Lung microvascular endothelial cell (primary cell): Measurements from ENCODE around the gene FHIT. TPM values are rescaled to one million over a fixed set of nuclear protein-coding genes. Genes with fewer than 3 reads are reported as not detected.
"Not testable (repeated sequence)": the region's sequence is repeated elsewhere in the genome, so short reads cannot be mapped to it uniquely, and the experiment has no call there.

Experiments
- DNase-seq, 2 donors: peaks; one replicate each; pipeline versions ENCODE4 v3.0.0 to v3.0.0-alpha.2; 2010; ENCODE audit warnings: low read depth in 2 of 2
- total RNA-seq: library from RNA; depleted of rRNA; stranded (reverse); fragments of >200 nt; gene quantifications from 2 replicates; pipeline ENCODE4 v1.2.1, GENCODE V29; 2014

FHIT gene
- total RNA-seq, 1 donor from 2014 or later, result 0.79 TPM

DNA sequence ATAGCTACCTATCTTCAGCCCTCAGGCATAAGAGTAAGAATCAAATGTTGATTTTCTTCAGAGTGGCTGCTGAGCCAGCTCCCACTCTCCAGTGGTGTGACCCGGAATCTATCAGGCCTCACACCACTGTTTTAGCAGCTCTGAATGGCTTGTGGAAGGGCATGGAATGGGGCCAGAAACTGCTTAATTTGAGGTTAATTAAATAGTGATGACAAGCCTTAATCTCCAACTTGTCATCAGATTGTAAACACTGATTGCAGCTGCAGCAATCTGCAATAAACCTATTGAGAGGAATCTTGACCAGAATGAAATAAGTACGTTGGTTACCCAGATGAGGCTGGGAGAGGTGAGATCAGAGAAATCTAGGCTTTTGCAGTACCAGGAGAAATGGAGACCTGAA lies 317.4 kb downstream of the FHIT start:
- no peak for DNase-seq

DNA sequence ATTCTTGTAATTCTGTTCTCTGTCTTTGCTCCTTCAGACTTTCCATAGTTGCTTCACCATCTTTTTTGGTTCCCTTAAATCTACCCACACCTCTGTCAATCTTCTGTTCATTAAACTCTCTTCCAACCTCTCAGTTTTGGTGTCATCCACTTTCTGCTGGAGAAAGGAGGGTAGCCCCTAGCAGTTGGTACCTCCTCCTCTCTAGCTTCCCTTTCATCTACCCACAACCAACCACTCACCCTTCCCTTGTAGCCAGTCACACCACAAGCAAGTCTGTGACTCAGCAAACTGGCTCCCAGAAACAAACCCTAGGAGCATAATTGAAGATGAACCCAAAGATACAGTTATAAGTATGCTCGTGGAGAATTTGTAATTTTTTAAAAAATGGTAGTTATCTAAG lies 318.6 kb downstream of the FHIT start:
- no peak for DNase-seq

DNA sequence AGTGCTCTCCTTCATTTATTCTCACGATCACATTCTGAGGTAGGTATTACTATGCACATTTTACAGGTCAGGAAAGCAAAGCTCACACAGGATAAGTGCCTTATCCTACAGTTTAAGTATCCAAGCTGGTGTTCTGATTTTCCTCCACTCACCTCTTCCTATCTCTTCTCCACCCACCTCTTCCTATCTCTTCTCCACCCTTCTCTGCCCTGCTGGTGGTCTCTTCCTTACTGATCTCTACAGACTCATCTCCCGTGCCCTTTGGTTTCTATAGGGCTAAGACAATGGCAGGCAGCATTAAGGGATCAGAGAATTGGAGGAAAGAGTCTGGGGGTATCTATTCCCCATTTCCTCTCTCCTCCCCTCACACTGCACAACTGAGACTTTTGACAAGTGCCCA lies 319.1 kb downstream of the FHIT start:
- DNase-seq, result no peak

DNA sequence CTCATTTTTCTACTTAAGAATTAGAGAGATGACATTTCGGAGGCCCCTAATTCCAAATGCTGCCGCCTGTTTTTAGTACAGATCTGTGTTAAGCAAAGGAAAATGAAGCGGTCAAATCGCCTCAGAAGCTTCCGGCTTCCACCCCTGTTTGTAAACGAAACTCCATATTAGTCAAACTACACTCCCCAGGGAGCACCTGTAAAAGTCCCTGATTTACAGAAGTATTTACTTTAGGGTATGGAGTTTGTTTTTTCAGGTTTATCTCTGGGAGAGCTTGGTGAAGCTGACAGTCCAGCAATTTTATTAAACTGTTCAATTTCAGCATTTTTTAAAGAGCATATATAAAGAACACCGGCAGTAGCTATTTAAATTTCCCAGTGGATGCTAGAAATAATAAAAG lies 319.8 kb downstream of the FHIT start:
- DNase-seq, result no peak

DNA sequence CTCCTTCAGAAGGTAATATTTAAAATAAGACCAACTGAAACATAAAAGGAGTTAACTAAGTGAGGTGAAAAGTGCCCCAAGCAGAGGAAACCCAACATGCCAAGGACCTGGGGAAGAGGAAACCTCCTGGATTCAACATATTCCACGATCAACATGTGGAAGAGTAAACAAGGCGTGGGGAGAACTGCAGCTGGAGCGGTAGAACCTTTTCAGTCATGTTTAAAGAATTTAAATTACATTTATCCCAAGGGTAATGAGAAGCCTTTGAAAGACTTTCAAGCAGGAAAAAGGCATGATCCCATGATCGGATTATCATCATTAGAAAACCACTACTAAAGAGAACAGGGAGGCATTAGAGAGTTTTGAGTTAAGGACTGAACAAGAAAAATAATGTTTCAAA lies 330.7 kb downstream of the FHIT start:
- no peak for DNase-seq

DNA sequence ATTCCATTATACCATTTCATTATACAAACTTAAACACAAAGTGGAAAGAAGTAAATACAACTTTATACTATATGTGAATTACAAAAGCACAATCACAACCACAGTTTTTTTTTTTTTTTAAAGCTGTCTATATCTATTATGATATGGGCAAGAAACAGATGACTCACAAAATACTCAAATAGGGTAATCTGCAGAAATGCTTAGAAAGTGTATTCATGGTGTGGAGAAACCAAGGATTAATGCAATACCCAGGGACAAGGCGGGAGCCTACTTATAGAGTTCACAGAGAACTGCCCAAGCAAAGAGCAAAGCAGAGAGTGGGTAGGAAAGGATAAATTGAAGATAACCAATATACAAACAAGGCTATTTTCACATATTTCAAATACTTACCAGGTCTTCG lies 332.0 kb downstream of the FHIT start:
- DNase-seq, result no peak

DNA sequence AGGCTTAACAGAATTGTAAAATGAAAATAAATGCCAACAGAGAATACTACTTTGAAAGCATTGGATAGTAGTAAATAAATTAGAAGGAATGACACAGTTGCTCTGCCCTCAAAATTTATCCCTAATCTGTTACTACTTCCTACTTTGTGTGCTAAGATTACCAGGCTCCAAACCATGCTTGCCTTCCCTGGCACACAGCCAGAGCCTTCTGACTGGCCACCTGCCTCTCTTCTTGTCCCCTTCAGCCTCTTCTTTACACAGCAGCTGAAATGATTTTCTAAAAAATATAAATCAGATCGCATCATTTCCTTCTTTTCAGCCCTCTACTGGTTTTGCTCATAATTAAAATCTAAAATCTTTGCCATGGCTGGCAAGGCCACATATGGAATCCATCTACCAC lies 334.1 kb downstream of the FHIT start:
- DNase-seq, result no peak

DNA sequence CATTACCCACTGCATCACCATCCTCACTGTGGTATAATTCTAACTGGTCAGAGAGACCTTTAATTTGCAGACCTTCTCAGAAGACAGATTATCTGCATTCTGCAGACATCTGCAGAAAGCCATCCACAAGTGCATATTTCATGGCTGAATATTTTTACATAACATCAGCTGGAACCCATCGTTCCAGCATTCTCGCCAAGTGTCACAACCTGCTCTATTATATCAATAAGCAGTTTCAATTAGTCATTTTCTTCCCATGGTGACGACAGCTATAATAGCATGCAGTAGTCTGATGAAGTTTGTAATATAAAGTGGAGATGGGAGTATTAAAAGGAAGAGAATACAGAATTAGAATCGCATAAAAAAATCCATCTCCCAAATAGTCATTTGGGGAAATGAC lies 334.7 kb downstream of the FHIT start:
- no peak for DNase-seq

DNA sequence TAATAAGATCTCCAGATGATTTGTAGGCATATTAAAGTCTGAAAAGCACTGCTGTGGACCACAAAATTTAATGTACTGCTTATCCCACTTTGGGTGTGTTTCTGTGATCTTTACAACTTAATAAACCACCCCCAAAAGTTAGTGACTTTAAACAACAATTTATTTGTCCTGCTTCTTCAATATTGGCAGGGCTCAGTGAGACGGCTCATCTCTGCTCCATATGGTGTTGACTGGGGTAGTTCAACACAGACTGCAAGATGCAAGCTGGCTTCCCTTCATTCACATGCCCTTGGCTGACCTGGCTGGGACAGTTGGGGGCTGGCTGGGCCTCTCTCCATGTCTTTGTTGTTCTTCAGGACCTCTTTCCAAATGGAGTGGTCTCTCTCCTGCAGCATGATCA lies 337.8 kb downstream of the FHIT start:
- no peak for DNase-seq

DNA sequence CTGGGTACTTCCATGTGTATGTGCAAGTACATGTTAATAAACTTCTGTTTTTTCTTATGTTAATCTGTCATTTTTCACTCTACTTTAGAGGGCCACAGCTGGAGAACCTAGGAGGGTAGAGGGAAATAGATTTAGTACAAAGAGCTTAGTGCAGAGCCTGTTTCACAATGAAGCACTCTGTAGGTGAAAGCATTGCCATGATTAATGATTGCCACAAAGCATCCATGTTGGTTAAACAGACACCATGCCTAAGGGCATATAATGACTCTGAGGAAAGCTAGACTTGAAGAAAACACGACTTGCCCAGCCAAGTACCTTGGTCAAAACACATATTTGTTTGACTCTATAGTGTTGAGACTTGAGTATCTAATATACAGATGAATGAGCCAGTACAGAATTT lies 338.4 kb downstream of the FHIT start:
- DNase-seq, result no peak

DNA sequence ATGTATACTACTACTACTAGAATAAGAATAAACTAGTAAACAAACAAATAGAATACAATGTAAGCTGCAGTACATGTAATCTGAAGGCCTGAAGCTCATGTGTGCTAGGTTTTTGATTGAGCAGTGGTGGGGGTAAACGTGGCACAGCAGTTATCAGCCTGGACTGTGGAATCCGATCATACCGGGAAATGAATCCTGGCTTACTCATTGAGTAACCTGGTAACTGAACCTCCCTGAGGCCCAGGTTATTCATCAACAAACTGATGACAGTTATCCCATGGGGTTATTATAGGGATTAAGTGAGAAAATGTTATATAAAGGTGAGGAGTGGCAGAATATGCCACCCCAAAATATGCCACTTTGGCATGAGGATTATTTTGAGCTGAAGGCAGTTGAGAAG lies 339.1 kb downstream of the FHIT start:
- no peak for DNase-seq

DNA sequence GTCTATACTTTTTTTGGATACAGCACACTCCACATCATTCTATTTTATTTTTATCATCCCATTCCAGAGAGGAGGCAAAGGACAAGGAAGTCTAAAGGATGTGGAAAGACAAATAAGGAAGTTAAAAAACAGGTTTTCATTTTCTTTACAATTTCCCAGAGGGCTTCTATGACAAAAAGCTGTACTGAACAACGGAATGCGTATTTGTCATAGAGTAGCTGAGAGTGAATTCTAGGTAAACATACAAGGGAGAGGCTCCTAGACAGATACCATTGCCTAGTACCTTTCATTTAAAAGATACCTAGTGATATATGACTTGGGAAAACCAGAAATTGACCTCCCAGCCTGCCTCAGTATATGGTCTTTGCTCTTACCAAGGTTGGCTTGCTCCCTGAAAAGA lies 341.7 kb downstream of the FHIT start:
- DNase-seq, result no peak

DNA sequence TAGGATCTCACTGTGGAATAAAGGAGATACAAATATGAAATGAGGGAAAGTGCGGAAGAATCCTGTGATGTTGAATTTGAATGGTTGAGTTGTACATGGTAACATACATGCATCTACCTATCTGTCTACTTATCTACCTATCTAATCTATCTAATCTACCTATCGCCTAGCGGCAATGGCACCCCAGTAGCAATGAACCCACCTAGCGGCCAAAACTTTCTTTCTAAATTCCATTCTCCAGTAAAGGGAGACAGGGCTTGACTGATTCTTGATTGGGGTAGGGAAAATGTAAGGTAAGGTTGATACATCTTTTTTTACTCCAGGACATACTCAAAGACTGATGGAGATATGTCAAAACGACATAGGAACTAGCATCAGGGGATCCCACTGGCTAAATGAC lies 345.0 kb downstream of the FHIT start:
- DNase-seq, result no peak

DNA sequence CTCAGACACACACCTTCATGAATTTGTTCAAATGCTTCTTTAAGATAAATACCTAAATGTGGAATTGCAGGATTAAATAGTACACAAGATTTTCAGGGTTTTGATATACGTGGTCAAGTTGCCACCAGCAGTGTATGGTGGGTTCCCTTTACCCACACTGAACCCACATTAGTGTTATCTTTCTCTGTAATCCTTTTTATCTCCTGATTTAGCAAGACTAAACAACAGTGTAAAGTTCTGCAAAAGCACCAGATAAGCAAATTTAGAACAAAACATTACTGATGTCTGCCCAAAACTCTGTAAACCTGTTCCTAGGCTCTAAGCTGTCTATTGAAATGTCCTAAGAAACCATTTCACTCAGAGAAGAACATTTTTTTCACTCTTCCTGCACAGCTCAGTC lies 352.9 kb downstream of the FHIT start:
- DNase-seq, result no peak

DNA sequence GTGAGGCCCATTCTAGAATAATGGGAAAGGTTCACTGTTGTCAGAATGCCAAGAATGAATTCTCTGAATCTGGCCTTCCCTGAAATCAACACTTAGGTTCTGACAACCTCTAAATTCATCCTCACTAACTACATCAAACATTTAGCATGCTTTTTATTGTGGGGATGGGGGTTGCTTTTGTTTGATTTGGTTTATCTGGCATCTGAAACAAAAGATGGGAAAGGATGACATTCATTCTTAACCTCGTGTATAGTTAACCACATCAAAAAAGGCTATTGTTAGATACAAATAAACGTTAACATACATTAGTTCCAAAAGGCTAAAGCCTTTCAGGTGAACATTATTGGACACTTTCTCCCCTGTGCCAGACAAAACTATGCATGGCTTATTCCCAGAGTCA lies 357.3 kb downstream of the FHIT start:
- DNase-seq, result no peak

DNA sequence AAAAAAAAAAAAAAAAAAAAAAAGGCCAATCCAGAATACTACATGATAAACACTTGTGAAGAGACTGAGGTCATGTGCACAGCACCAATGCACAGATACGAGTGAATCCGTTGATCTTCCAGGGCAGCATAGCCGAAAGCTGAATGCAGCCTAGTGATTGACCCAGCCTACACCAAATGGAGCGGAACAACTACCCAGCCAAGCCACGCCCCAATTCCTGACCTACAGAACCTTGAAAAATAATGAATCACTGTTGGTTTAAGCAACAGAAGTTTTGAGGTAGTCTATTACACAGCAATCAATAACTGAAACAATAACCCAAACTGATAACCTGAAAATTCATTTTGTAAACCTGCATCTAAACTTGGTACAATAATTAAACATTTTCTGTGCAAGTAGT lies 361.0 kb downstream of the FHIT start:
- no peak for DNase-seq

DNA sequence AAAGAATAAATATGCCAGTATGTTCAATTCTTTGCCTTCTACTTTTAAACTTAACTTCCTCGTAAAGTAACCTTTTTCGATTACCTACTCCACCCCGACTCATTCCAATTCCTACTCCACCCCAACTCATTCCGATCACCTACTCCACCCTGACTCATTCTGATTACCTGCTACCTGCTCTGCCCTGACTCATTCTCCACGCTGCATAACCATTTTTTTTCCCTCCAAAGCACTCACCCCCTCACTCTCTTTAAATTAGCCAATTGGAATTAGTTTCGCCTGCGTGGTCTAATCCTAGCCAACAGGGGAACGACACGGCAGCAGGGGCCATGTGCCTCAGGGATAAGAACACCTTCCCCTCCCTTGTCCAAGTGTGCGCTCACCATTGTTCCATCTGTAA lies 362.3 kb downstream of the FHIT start:
- not testable (repeated sequence) for DNase-seq

DNA sequence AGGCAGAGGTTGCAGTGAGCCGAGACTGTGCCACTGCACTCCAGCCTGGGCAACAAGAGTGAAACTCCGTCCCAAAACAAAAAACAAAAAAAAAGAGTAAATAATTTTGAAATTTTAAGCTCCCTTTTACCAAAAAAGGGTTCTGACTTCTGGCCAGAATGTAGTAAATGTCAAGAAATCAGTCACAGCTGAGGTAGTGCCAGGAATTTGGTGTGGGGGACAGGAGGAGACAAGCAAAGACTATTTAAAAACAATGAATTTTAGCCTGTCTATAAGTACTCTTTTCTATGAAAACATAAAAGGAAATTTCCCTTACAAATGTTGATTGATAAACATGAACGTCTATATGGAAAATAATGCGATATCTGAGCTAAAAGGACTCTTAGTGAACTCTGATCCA lies 363.7 kb downstream of the FHIT start:
- no peak for DNase-seq

DNA sequence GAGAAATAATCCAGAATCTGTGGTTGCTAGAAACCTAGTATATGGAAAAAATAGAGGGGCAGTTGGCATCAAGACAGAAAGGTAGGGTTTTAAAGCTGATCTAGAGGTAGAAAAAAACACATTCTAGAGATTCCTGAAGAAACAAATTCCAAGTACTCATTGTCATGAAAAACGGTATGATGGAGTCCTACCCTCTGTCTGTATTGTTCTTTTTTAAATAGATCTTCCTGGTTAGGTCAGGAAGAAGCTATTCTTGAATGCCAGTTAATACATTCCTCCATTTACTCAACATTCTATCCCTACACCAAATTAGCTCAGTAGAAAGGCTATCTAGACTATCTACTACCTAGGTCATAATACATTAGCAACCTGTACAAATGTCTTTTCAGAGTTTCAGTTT lies 364.7 kb downstream of the FHIT start:
- DNase-seq, result no peak

DNA sequence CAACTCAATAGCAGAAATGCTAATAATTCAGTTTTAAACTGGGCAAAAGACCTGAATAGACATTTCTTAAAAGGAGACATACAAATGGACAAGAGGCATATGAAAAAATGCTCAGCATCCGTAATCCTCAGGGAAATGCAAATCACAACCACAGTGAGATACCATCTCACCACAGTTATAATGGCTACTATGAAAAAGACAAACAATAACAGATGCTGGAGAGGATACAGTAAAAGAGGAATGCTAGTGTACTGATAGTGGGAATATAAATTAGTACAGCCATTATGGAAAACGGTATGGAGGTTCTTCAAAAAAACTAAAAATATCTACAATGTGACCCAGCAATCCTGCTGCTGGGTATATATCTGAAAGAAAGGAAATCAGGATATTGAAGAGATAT lies 367.2 kb downstream of the FHIT start:
- no peak for DNase-seq

DNA sequence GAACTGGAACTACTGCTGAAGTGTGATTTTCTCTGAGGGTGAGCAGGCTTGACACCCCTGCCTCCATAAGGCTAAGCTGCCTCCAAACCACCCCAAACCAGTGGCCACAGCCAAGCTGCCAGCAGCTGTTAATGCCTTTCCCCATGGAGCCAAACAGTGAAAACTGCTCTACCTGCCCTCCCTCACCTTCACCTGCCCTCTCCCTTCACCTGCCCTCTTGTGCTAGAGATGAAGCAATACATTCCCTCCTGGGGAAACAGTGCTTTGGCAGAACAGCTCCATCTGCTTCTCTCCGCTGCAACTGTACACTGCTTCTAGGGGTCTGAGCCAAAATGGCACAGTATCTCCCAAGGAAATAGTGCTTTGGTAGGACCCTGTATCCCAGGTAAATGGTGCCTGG lies 374.1 kb downstream of the FHIT start:
- no peak for DNase-seq

DNA sequence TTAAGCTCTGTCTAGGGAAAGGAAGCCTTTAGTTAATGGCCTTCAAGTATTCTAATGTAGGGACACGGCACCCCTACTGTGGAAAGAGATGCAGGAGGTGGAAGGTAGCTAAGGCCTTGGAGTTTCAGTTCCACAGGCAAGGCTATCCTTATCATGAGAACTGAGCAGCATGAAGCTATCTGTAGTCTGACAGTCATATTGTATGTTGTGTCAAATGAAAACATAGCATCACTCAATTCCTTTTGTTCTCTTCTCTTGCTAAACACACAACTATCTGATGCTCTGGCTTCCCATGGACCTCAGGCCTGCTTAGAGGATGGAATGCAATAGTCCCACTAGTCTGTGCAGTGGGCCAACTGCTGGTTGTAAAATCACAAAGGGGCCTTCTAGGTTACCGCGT lies 380.9 kb downstream of the FHIT start:
- DNase-seq, result no peak

DNA sequence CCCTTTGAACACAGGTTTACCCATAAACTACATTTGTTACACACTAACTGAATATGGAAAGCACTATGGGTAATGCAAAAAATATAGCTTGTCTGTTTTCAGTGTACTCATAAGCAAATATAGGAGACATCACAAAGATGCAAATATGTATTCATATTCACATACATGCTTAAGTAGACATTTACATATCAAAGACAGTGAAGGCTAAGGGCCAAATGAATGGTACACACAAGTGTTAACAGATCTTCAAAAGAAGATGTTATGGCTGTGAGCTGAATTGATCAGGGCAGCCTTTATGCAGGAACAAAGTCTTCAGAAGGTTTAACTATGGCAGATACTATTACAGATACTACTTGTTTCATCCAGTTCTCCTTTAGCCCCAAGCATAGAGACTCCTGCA lies 384.1 kb downstream of the FHIT start:
- DNase-seq, result no peak

DNA sequence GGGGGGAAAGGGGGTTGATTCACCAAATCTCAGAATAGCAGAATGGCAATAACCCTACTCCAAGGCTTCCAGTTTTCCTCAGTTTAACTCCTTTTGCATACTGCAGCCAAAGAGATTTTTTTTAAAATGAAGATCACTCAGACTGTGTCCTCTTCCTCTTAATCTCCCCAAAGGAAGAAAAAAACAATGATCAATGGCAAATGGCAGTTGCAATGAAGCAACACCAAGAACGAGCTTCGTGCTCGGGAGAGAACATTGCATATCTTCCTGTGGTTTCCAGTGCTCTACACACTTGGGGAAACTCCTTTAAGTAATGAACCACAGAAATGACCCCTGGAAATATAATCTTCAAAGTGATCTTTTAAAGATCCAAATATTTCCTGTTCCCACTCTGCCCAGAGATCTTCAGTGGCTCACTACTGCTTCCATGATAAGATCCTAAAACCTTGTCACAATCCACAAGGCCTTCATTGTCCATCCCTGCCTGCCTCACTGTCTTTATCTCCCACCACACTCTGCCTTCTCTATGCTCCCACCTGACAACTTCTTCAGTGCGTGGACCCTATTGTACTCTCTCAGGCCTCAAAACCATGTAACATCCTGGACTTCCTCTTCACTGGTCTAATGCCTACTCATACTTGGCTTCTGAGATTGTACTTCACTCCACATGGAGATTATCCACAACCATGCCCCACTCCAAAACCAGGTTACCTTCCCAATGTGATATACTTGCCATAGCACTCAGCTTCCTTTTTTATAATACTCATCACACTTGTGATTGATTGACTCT lies 394.8 kb downstream of the FHIT start:
- DNase-seq, result no peak
